Smooth muscle cell (in vitro differentiated cells): ENCODE measurements around the gene UGT1A1. TPM values are rescaled to one million over a fixed set of nuclear protein-coding genes. Genes with fewer than 3 reads are reported as not detected.

Experiments
- DNase-seq: peaks from one replicate; lab custom pipeline; 2025; ENCODE audit not compliant: unreplicated experiment; lab: John Stamatoyannopoulos, UW
- H2AFZ ChIP-seq: fragments of 200-600 bp; sonication (generic); 2 replicates; pipeline ENCODE4 v1.6.0; 2016; ENCODE audit warnings: antibody characterized with exemption, low read depth, mild to moderate bottlenecking
- H3F3A ChIP-seq: fragments of 200-600 bp; sonication (generic); 2 replicates; pipeline ENCODE4 v1.6.0; 2017; ENCODE audit warnings: antibody characterized with exemption, low read depth
- H3K27ac ChIP-seq: fragments of 200-600 bp; sonication (generic); 2 replicates; pipeline ENCODE4 v1.5.1; 2016; ENCODE audit warnings: low read depth, mild to moderate bottlenecking
- H3K27me3 ChIP-seq: fragments of 200-600 bp; sonication (generic); 2 replicates; pipeline ENCODE4 v1.6.1; 2016; ENCODE audit warnings: low read depth, mild to moderate bottlenecking
- H3K36me3 ChIP-seq: fragments of 200-600 bp; sonication (generic); 2 replicates; pipeline ENCODE4 v1.5.1; 2016; ENCODE audit warnings: low read depth
- H3K4me1 ChIP-seq: fragments of 200-600 bp; sonication (generic); 2 replicates; pipeline ENCODE4 v1.5.1; 2016; ENCODE audit warnings: low read depth
- H3K4me2 ChIP-seq: fragments of 200-600 bp; sonication (generic); 2 replicates; pipeline ENCODE4 v1.6.0; 2016; ENCODE audit warnings: mild to moderate bottlenecking
- H3K4me3 ChIP-seq: fragments of 200-600 bp; sonication (generic); 2 replicates; pipeline ENCODE4 v1.5.1; 2016; ENCODE audit warnings: mild to moderate bottlenecking
- H3K79me2 ChIP-seq: fragments of 200-600 bp; sonication (generic); 2 replicates; pipeline ENCODE4 v1.6.0; 2016; ENCODE audit warnings: low read depth, mild to moderate bottlenecking
- H3K9ac ChIP-seq: fragments of 200-600 bp; sonication (generic); 2 replicates; pipeline ENCODE4 v1.6.0; 2016; ENCODE audit warnings: low read depth
- H3K9me3 ChIP-seq: fragments of 200-600 bp; sonication (generic); replicated peaks from 2 replicates; pipeline ENCODE4 v1.5.1; 2016; ENCODE audit warnings: low read depth
- H4K20me1 ChIP-seq: fragments of 200-600 bp; sonication (generic); 2 replicates; pipeline ENCODE4 v1.6.0; 2016; ENCODE audit warnings: low read depth
- CTCF ChIP-seq: fragments of 200-600 bp; sonication (generic); IDR thresholded peaks from 2 replicates; pipeline ENCODE4 v1.5.1; 2017; ENCODE audit warnings: borderline replicate concordance, mild to moderate bottlenecking, antibody characterized with exemption; ENCODE audit not compliant: insufficient read depth, poor library complexity, severe bottlenecking
- WGBS: methylation state at CpG from one replicate; pipeline ENCODE4 v1.1.7; 2016; ENCODE audit warnings: low lambda C conversion rate; 5-methylcytosine and 5-hydroxymethylcytosine counted together
- polyA plus RNA-seq: library from polyadenylated mRNA; unstranded; fragments of >200 nt; fragmentation: Nextera tagmentation; extraction: Ambion mirVana; gene quantifications from 2 replicates; pipeline ENCODE4 v1.2.1, GENCODE V29; 2016
- total RNA-seq: library from RNA; depleted of rRNA; stranded (reverse); fragments of >200 nt; gene quantifications from 2 replicates; pipeline ENCODE4 v1.2.3, GENCODE V29; 2014

The UGT1A1 gene
- total and polyA plus RNA-seq, 2 experiments from 2014 or later = not detected

DNA sequence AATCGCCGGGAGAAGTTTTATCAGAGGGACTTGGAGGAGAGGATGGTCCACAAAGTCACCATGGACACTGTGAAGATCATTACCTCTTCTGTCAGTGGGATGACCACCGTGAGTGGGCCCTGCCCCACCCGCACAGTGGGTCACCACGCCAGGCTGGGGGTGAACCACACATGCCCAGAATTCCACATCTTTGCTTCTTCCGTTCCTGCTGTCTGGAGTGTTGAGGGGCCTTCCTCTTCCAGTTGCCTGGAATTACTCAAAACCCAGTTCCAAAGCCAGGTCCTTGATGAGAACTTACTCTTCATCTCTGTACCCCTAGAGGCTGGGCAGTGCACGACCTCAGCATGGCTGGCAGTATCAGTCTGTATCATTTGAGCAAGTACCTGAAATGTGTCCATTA, 40.1 kb downstream of the UGT1A1 start:
- Histone ChIP-seq H3K4me3 (no peak overlapping the region), H3K9me3 (no peaks in the 10 kb centered on the region), H3K4me1 (no peaks in the 10 kb centered on the region), H4K20me1 (no peaks in the 10 kb centered on the region), H3K36me3 (no peaks in the 10 kb centered on the region), H3K79me2 (no peaks in the 10 kb centered on the region), H2AFZ (no peak overlapping the region), H3K9ac (no peak overlapping the region), H3F3A (no peaks in the 10 kb centered on the region), H3K4me2 (no peak overlapping the region), H3K27me3 (no peaks in the 10 kb centered on the region), H3K27ac (no peak overlapping the region)
- 72% methylated on average over 7 of the region's 7 CpGs for WGBS
- DNase-seq = no peak
- TF ChIP-seq CTCF = no peak

DNA sequence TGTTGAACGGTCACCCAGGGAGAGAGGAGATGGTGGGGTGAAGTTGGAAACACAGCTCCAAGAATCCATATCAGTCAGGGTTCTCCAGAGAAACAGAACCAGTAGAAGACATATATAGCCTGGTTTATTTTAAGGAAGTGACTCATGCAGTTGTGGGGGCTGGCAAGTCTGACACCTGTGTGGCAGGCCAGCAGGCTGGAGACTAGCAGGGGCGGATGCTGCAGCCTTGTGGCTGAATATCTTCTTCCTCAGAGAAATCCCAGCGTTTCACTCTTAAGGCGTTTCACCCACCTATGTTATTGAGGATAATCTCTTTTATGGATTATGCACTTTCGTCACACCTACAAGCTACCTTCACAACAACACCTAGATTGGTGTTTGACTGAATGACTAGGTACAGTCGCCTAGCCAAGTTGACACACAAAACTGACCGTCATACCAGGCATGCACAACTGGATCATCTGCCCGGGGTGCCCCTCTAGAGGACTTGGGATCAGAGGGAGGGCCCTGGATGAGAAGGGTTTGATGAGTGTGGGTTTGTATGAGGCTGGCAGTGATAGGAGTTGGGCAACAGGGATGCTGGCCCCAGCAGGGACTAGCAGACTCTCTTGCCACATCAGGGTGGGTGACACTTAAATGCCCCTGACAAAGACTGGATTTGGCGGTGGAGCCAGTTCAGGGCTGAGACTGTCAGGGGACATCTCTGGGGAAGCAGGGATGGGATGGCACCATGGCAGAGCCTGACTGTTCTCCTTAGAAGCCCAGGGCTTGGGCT, 41.5 kb downstream of the UGT1A1 start:
- Histone ChIP-seq H2AFZ (no peak overlapping the region), H4K20me1 (no peaks in the 10 kb centered on the region), H3K4me3 (no peak overlapping the region), H3K4me1 (no peaks in the 10 kb centered on the region), H3K9me3 (no peaks in the 10 kb centered on the region), H3K79me2 (no peaks in the 10 kb centered on the region), H3K36me3 (no peaks in the 10 kb centered on the region), H3K9ac (no peak overlapping the region), H3K27ac (no peak overlapping the region), H3K27me3 (no peaks in the 10 kb centered on the region), H3F3A (no peaks in the 10 kb centered on the region), H3K4me2 (no peak overlapping the region)
- TF ChIP-seq CTCF = no peak
- no peak for DNase-seq
- WGBS = 78% methylated on average over 9 of the region's 9 CpGs

GRCh38 chr2:233802132-233802815, 42.2 kb downstream of the UGT1A1 start:
- no peaks in the 10 kb centered on the region for H3K9me3 ChIP-seq
- no peaks in the 10 kb centered on the region for H4K20me1 ChIP-seq
- H3K27ac ChIP-seq = no peak overlapping the region
- WGBS = 81% methylated on average over 3 of the region's 3 CpGs
- no peaks in the 10 kb centered on the region for H3K36me3 ChIP-seq
- H3K4me3 ChIP-seq = no peak overlapping the region
- no peaks in the 10 kb centered on the region for H3F3A ChIP-seq
- no peak overlapping the region for H3K9ac ChIP-seq
- H2AFZ ChIP-seq = no peak overlapping the region
- H3K27me3 ChIP-seq = no peaks in the 10 kb centered on the region
- H3K4me2 ChIP-seq = no peak overlapping the region
- DNase-seq = no peak
- H3K4me1 ChIP-seq = no peaks in the 10 kb centered on the region
- TF ChIP-seq CTCF = no peak
- no peaks in the 10 kb centered on the region for H3K79me2 ChIP-seq
